Left hindlimb (tissue), 1 donor: ENCODE data around the gene ATP5MG.
A peak's percentile ranks its signal among the peaks of the same experiment; 100 is the strongest.
"Not testable (repeated sequence)": the region's sequence is repeated elsewhere in the genome, so short reads cannot be mapped to it uniquely, and the experiment has no call there.

Experiments
- DNase-seq: peaks from one replicate; pipeline ENCODE4 v3.0.0-alpha.2; 2018

Gene ATP5MG

DNA sequence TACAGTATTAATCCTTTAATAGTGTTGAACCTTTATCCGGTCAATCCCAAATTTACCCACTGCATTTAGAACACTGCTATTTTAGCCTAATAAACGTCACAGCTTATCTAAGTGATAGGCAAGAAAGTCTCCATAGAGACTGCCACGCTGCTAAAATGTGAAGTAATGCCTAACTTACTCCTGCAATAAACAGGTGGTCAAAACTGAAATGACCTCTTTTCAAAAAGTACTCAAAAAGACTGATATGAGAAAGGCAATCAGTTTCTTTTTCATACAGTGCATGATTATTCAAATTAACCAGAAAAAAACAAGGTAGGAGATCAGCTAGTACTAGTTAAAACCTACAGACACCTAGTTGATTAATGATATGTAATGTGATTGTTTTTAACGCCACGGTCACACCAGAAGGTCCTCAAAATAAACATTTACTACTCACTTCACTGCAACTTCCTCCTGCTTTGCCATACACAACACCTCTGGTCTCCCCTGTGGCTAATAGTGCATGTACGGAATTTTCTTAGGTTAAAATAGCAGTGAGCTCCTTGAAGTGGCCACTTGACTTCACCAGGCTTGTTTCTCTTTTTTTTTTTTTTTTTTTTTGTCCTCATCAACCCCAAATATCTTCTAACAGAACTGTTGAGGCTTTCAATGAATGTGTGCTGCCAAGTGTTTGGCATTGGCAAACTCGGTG is 8.8 kb downstream of the ATP5MG start:
- no peak for DNase-seq

- DNase-seq = no peak
Measured at GRCh38 chr11:118411530-118411929, 10.1 kb downstream of the ATP5MG start.

- DNase-seq = no peak
Measured at GRCh38 chr11:118412921-118413320, 11.5 kb downstream of the ATP5MG start.

DNA sequence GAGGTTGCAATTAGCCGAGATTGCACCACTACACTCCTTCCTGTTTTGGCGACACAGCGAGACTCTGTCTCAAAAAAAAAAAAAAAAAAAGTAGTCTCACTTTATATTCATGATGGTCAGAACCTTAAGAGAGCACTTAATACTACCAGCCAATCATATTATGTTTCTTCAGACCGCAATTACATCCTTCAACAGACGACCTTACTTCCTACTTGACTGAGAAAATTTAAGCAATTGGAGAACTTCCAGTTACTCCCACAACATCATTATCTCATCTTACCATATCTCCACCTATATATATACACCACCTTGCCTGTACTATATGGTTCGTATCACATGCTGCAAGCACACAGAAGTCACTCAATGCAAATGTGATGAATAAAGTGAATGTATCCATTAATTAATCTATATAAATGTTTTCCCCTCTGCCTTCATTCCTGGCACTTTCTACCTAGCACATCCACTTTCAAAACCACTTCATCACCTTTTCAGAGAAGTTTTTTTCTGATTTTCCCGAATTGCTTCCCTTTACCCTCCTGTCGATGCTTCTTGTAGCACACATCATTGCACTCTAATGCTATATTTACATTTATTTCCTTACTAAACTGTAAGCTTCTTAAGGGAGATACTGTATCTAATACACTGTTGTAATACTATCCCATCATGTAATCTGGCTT is 13.8 kb downstream of the ATP5MG start:
- DNase-seq = no peak

- no peak for DNase-seq
Measured at GRCh38 chr11:118415739-118416068, 14.3 kb downstream of the ATP5MG start.

DNA sequence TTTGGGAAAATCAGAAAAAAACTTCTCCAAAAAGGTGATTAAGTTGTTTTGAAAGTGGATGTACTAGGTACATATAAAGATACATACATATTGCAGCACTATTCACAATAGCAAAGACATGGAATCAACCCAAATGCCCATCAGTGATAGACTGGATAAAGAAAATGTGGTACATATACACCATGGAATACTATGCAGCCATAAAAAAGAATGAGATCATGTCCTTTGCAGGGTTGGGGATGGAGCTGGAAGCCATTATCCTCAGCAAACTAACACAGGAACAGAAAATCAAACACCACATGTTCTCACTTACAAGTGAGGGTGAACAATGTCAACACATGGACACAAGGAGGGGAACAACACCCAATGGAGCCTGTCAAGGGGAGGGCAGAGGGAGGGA is 15.5 kb downstream of the ATP5MG start:
- not testable (repeated sequence) for DNase-seq

- DNase-seq = no peak
Measured at GRCh38 chr11:118417801-118418200, 16.4 kb downstream of the ATP5MG start.

DNA sequence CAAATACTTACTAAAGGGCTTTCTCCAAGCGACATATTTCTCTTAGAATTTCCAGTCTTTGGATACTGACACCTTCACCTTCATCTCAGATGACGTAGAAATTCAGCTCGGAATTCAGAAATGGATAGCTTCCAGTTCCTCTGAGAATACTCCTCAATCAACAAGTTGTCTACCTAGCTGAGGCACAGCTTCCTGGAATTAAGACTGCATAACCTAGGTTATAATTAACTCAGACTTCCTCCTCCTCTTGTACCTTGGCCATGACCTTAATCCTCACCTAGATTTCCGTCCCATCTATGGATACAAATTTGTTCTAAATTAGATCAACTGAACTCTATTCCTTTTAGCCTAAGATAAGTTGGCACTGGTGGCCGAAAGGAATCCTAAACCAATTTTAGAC is 17.4 kb downstream of the ATP5MG start:
- no peak for DNase-seq

DNA sequence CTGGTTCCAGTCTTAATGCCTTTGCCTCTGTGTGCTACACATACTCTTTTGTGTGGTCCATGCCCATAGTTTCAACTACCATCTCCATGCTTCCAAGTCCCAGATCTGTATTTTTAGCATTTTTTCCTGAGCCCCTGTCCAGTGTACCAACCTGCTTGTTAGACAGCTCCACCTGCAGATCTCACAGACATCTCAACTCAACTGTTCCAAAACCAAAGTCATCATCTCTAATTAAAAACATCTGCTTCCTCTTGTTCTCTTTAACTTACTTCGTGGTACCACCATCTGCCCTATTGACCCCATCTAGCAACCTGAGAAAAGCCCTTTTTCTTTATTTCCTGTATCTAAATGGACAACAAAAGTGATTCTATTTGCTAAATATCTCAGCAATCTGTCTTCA is 26.3 kb downstream of the ATP5MG start:
- DNase-seq = no peak

- DNase-seq = no peak
Measured at GRCh38 chr11:118430956-118431355, 29.6 kb downstream of the ATP5MG start.

GRCh38 chr11:118434123-118434552 is 32.7 kb downstream of the ATP5MG start:
- peak; percentile 29 for DNase-seq

DNA sequence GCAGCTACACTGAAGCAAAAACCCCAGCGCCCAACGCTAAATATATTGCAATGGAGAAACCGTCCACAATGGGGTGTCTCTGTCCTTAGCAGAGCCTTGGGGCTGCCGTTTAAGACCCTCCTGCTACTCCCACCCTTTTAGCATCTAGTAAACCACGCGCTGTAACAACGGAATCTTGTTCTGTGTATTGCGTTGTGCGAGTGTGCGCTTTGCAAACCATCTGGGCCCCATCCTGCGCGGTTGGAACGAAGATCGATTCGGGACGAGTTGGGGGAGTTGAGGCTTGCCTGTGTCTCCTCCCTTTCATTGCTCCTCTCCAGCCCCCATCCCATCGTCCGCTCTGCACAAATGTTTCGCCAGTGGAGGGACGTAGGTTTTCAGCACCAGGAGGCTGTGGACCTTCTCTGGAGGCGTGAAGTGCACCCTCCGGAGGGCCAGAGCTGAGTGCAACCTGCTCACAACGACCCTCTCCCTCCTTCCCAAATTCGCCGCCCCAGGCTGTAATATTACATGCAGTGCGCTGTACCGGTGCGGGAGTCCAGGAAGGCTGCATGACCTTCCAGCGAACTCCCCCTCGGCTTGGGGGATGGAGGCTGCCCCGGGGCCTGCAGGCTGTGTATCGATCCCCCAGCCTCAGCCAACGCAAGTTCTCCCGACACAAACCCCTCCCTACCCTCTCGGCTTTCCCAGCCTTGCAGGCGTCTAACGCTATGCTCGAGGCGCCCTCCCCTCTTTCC is 33.3 kb downstream of the ATP5MG start:
- peak; percentile 57 for DNase-seq

GRCh38 chr11:118435290-118435892 is 34.0 kb downstream of the ATP5MG start:
- DNase-seq = peak; percentile 81

DNA sequence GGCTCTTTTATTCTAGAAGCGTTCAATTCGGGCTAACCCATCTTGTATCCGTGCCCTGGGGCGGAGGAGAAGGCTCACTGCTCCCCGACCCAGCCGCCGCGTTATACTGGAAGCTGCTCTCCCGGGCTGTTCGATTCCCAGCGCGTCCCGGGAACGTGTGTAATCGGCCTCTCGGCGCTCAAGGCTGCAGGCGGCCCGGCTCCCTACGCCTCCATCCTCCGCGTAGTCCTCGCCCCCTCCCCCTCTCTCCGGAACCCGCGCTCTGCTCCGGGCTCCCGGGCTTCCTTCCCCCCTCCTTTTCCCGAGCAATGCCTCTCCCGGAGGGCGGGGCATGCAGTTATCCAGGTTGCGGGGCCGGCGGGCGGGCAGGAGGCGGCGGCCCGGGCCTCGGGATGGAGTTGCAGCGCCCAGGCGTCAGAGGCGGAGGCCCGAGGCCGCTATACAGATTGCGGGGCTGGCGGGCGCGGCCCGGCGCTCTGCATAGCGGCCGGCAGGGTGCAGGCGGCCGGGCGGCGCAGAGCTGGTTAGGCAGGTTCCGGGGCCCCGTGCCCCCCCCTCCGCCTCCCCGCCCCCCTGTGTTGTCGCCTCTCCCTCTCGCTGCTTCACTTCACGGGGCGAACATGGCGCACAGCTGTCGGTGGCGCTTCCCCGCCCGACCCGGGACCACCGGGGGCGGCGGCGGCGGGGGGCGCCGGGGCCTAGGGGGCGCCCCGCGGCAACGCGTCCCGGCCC is 34.7 kb downstream of the ATP5MG start, which contains the start of gene KMT2A:
KMT2A (plus strand) TSS at position 600 of the 732 bp plus-strand sequence; CDS start at position 621, 21 bp downstream.
- peak; percentile 99 for DNase-seq

GRCh38 chr11:118436639-118437207 is 35.3 kb downstream of the ATP5MG start:
- peak; percentile 52 for DNase-seq

GRCh38 chr11:118437208-118438125 is 36.1 kb downstream of the ATP5MG start:
- DNase-seq = peak; percentile 63

- DNase-seq = peak; percentile 78
Measured at GRCh38 chr11:118438314-118438931, 37.0 kb downstream of the ATP5MG start.

GRCh38 chr11:118439646-118440045 is 38.2 kb downstream of the ATP5MG start:
- no peak for DNase-seq

DNA sequence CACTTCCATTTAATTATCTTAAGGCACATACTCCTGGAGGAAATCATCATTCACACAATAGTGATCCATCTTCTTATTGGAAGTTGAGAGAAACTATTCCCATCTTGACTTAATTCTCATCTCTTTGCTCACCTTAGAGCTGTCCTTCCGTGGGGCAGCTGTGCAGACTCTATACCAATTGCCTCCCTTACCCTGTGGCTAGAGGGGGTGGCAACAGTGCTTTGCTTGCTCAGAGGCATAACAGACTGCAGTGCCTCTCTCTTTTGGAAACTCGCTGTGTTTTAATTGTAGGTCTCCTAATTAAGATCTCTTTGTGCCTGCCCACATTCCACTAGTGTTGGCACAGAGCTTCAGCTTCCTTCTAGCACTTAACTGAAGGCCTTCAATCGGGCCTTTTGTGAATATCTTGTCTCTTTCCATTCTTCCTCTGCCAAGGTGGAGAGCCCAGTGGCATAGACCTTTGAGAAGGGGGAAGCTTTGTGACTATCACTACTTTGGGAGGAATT is 40.4 kb downstream of the ATP5MG start:
- DNase-seq = no peak

DNA sequence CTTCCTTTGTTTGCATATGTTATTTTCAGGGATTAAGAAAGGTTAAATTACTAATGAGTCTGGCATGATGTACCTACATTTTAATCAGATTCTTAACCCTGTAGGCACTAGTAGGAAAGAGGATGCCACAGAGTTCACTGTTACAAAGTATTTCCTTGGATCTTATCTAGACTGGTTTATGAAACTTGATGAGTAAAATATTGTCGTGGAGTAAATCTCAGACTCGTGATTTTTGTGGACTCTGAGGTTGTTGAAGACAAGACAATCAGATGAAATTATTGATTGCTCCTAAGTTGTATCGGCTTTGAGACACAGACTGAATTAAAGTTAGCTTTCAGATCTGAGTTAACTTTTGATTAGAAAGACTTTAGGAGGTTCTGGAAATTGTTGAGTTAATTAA is 40.9 kb downstream of the ATP5MG start:
- DNase-seq = no peak
